ENCODE measurements around the gene ENOX1. TPM values are rescaled to one million over a fixed set of nuclear protein-coding genes. Genes with fewer than 3 reads are reported as not detected.

ENOX1 gene
- polyA plus RNA-seq, 1 donor (not counting 4 experiments of a cell fraction or from before 2014, with no cell fraction given), result 1.1 TPM

- TF ChIP-seq EZH2 (IDR thresholded peaks at IDR 0.05; ENCODE audit: low read length) (no peak), CTCF (optimal IDR thresholded peaks at IDR 0.05 in 1 of 3, IDR thresholded peaks at IDR 0.05 in 1 of 3, conservative IDR thresholded peaks at IDR 0.05 in 1 of 3; ENCODE audit: extremely low read depth in 1 of 3, insufficient read depth in 2 of 3, low read length in 3 of 3) (no peak)
- Histone ChIP-seq H3K79me2 (ENCODE audit: control insufficient read depth, insufficient read depth, low read length) (no peaks in the 10 kb centered on the region), H4K20me1 (ENCODE audit: control insufficient read depth, extremely low read depth, insufficient read depth, low read length) (no peaks in the 10 kb centered on the region), H3K36me3 (ENCODE audit: control insufficient read depth in 2 of 2, extremely low read depth in 1 of 2, insufficient read depth in 2 of 2, low read length in 2 of 2) (no peaks in the 10 kb centered on the region), H3K9ac (ENCODE audit: control insufficient read depth, extremely low read depth, insufficient read depth, low read length) (no peak overlapping the region), H3K9me3 (ENCODE audit: control insufficient read depth, low read depth, low read length) (no peaks in the 10 kb centered on the region), H3K4me3 (ENCODE audit: control insufficient read depth in 2 of 3, extremely low read depth in 1 of 3, insufficient read depth in 2 of 3, low read depth in 1 of 3, low read length in 3 of 3) (no peak overlapping the region), H3K27me3 (ENCODE audit: control insufficient read depth, extremely low read depth, insufficient read depth, low read length) (no peaks in the 10 kb centered on the region), H3K4me2 (ENCODE audit: control insufficient read depth, extremely low read depth, insufficient read depth, low read depth, low read length) (no peak overlapping the region), H2AFZ (ENCODE audit: control insufficient read depth, low read length) (no peak overlapping the region), H3K4me1 (ENCODE audit: control insufficient read depth, extremely low read depth, insufficient read depth, low read length) (no peaks in the 10 kb centered on the region), H3K9me1 (ENCODE audit: control insufficient read depth, extremely low read depth, insufficient read depth, low read length) (no peaks in the 10 kb centered on the region), H3K27ac (ENCODE audit: control insufficient read depth, insufficient read depth, low read length) (no peak overlapping the region)
- no peak for FAIRE-seq
- no peak for DNase-seq (ENCODE audit: low read depth, low spot score)
- dilution Hi-C loops (cut with MboI; ENCODE audit: extremely low pct_ligation_motif_present, low sequenced_read_pairs), result no loop called here
These were observed 429.2 kb downstream of the ENOX1 start for GRCh38 chr13:43357564-43357963.

- no peak overlapping the region for H2AFZ ChIP-seq (ENCODE audit: control insufficient read depth, low read length)
- no peak overlapping the region for H3K4me2 ChIP-seq (ENCODE audit: control insufficient read depth, extremely low read depth, insufficient read depth, low read depth, low read length)
- FAIRE-seq, result no peak
- H3K9ac ChIP-seq (ENCODE audit: control insufficient read depth, extremely low read depth, insufficient read depth, low read length), result no peak overlapping the region
- no peaks in the 10 kb centered on the region for H3K27me3 ChIP-seq (ENCODE audit: control insufficient read depth, extremely low read depth, insufficient read depth, low read length)
- TF ChIP-seq EZH2 (IDR thresholded peaks at IDR 0.05; ENCODE audit: low read length) (no peak), CTCF (optimal IDR thresholded peaks at IDR 0.05 in 1 of 3, IDR thresholded peaks at IDR 0.05 in 1 of 3, conservative IDR thresholded peaks at IDR 0.05 in 1 of 3; ENCODE audit: extremely low read depth in 1 of 3, insufficient read depth in 2 of 3, low read length in 3 of 3) (no peak)
- H3K4me1 ChIP-seq (ENCODE audit: control insufficient read depth, extremely low read depth, insufficient read depth, low read length), result no peaks in the 10 kb centered on the region
- H4K20me1 ChIP-seq (ENCODE audit: control insufficient read depth, extremely low read depth, insufficient read depth, low read length), result no peaks in the 10 kb centered on the region
- no peak overlapping the region for H3K27ac ChIP-seq (ENCODE audit: control insufficient read depth, insufficient read depth, low read length)
- no peaks in the 10 kb centered on the region for H3K79me2 ChIP-seq (ENCODE audit: control insufficient read depth, insufficient read depth, low read length)
- H3K36me3 ChIP-seq (ENCODE audit: control insufficient read depth in 2 of 2, extremely low read depth in 1 of 2, insufficient read depth in 2 of 2, low read length in 2 of 2), result no peaks in the 10 kb centered on the region
- no peaks in the 10 kb centered on the region for H3K9me3 ChIP-seq (ENCODE audit: control insufficient read depth, low read depth, low read length)
- no peak for DNase-seq (ENCODE audit: low read depth, low spot score)
- no peak overlapping the region for H3K4me3 ChIP-seq (ENCODE audit: control insufficient read depth in 2 of 3, extremely low read depth in 1 of 3, insufficient read depth in 2 of 3, low read depth in 1 of 3, low read length in 3 of 3)
- dilution Hi-C loops (cut with MboI; ENCODE audit: extremely low pct_ligation_motif_present, low sequenced_read_pairs), result no loop called here
- no peaks in the 10 kb centered on the region for H3K9me1 ChIP-seq (ENCODE audit: control insufficient read depth, extremely low read depth, insufficient read depth, low read length)
These were observed 430.2 kb downstream of the ENOX1 start for GRCh38 chr13:43356567-43356966.

All from keratinocyte (primary cell).